HEK293 (cell line): ENCODE data around the gene STX10.

Source experiments
- CTCF ChIP-seq: fragments of 450-650 bp; formaldehyde crosslinking; IDR thresholded peaks from 2 replicates; pipeline ENCODE4 v1.5.1; 2016; ENCODE audit warnings: missing biosample characterization, missing genetic modification characterization
- ZBTB21 ChIP-seq: fragments of 450-650 bp; formaldehyde crosslinking; IDR thresholded peaks from 2 replicates; pipeline ENCODE4 v1.5.1; 2017; ENCODE audit warnings: missing biosample characterization, missing genetic modification characterization
- ZNF184 ChIP-seq: fragments of 450-650 bp; IDR thresholded peaks from 2 replicates; pipeline ENCODE4 v1.5.1; 2018; ENCODE audit warnings: missing biosample characterization, mild to moderate bottlenecking, missing genetic modification characterization
- ZSCAN16 ChIP-seq: fragments of 450-650 bp; formaldehyde crosslinking; IDR thresholded peaks from 2 replicates; pipeline ENCODE4 v1.5.1; 2016; ENCODE audit warnings: missing biosample characterization, missing genetic modification characterization

- no peak for TF ChIP-seq ZSCAN16 (tag by site-specific recombination)
- no peak for TF ChIP-seq ZNF184 (tag by site-specific recombination)
- TF ChIP-seq CTCF (tag by site-specific recombination): no peak
- TF ChIP-seq ZBTB21 (tag by site-specific recombination): no peak
These were observed 19.6 kb upstream of the STX10 start for GRCh38 chr19:13169769-13170168.
